Fibroblast of mammary gland (primary cell): ENCODE data around the gene ERBB3.
A peak's percentile ranks its signal among the peaks of the same experiment; 100 is the strongest.
"Not testable (repeated sequence)": the region's sequence is repeated elsewhere in the genome, so short reads cannot be mapped to it uniquely, and the experiment has no call there.

ENCODE experiments used
- DNase-seq: peaks from one replicate; pipeline ENCODE4 v3.0.0-alpha.2; 2010; ENCODE audit warnings: low read depth
- H3K4me3 ChIP-seq: 2 replicates; pipeline ENCODE4 v1.5.1; 2011; ENCODE audit warnings: low read depth, mild to moderate bottlenecking, low read length, moderate library complexity; ENCODE audit not compliant: control insufficient read depth
- TF ChIP-seq, protein P1 (sequence below): conservative IDR thresholded peaks from 2 replicates; pipeline ENCODE4 v1.5.1; 2011; ENCODE audit warnings: low read depth, low read length, inconsistent platforms; ENCODE audit not compliant: control insufficient read depth, insufficient read depth

The ERBB3 gene

DNA sequence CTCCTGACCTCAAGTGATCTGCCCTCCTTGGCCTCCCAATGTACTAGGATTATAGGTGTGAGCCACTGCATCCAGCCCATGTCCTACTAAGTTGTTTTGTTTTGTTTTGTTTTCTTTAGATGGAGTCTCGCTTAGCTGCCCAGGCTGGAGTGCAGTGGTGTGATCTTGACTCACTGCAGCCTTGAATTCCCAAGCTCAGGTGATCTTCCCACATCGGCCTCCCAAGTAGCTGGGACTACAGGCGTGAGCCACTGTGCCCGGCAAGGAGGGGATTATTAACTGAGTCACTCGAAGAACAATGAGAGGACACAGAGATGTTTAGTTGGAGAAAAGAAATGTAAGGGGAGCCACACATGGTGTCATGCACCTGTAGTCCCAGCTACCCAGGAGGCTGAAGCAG lies 18.0 kb upstream of the ERBB3 start:
- TF ChIP-seq, protein P1, sequence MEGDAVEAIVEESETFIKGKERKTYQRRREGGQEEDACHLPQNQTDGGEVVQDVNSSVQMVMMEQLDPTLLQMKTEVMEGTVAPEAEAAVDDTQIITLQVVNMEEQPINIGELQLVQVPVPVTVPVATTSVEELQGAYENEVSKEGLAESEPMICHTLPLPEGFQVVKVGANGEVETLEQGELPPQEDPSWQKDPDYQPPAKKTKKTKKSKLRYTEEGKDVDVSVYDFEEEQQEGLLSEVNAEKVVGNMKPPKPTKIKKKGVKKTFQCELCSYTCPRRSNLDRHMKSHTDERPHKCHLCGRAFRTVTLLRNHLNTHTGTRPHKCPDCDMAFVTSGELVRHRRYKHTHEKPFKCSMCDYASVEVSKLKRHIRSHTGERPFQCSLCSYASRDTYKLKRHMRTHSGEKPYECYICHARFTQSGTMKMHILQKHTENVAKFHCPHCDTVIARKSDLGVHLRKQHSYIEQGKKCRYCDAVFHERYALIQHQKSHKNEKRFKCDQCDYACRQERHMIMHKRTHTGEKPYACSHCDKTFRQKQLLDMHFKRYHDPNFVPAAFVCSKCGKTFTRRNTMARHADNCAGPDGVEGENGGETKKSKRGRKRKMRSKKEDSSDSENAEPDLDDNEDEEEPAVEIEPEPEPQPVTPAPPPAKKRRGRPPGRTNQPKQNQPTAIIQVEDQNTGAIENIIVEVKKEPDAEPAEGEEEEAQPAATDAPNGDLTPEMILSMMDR: no peak
- H3K4me3 ChIP-seq: no peak overlapping the region
- DNase-seq: no peak

DNA sequence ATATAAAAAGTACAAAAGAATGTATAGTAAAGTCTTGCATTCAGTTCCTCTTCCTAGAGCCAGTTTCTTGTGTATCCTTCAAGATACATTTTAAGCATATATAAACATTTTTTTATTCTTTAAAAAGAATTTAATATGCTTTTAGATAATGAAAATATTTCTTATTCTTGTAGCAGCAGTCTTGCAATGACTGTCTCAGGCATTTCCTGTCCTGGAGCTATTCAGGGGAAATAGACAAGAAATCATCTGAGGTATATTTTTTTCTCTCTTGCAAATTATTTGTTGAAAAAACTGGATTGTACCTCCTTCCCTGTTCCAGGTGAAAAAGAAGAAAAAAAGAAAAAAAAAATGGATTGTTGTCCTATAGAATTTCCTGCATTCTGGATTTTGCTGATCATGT lies 17.0 kb upstream of the ERBB3 start:
- TF ChIP-seq, protein P1: no peak
- DNase-seq: no peak
- no peak overlapping the region for H3K4me3 ChIP-seq

DNA sequence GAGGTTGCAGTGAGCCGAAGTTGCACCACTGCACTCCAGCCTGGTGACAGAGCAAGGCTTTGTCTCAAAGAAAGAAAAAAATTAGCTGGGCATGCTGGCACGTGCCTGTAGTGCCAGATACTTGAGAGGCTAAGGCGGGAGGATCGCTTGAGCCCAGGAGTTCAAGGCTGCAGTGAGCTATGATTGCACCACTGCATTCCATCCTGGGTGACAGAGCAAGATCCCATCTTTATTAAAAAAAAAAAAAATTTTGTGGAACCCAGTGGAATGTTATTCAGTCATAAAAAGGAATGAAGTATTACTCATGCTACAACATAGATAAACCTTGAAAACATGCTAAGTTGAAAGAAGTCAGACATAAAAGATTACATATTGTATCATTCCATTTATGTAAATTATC lies 8.3 kb upstream of the ERBB3 start:
- TF ChIP-seq, protein P1: no peak
- peak; percentile 28 for DNase-seq
- H3K4me3 ChIP-seq: no peak overlapping the region

DNA sequence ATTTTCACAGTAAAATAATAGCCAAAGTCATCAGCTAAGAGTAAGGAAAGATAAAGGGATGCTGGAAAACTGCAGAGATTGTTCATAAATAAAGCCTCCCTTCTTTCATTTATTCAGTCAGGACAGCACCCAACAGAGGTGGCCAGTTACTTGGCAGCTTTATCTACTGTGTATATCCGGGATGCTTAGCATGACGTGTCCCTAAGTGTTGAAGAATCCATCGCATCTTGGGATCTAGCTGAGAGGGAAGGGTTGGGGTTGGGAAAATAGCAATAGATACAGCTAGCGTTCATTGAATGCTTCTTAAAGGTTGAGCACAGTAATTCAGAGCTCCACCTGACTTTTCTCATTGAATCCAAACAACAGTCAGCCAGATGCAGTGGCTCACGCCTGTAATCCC lies 5.6 kb upstream of the ERBB3 start:
- DNase-seq: no peak
- TF ChIP-seq, protein P1: no peak
- no peak overlapping the region for H3K4me3 ChIP-seq

DNA sequence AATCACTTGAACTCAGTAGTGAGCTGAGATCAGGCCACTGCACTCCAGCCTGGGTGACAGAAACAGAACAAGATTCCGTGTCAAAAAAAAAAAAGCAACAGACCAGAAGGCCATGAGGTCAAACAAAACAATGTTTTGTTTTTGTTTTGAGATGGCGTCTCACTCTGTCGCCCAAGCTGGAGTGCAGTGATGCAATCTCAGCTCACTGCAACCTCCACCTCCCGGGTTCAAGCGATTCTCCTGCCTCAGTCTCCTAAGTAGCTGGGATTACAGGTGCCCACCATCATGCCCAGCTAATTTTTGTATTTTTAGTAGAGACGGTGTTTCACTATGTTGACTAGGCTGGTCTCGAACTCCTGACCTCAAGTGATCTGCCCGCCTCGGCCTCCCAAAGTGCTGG lies 2.0 kb upstream of the ERBB3 start:
- DNase-seq, H3K4me3 ChIP-seq: not testable (repeated sequence)

DNA sequence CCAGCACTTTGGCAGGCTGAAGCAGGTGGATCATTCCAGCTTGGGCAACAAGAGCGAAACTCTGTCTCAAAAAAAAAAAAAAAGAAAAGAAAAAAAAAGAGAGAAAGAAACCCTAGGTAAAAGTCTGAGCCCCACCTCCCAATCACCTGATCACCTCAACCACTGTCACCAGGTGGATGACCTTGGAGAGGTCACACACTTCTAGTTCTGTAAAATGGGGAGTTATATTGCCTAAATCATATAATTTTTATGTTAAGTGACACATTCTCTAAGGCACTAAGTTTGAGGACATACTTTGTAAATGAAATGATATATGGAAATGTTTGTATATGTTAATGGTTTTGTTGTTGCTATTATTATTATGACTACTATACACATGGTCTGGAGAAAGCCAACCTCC lies 1.5 kb upstream of the ERBB3 start:
- H3K4me3 ChIP-seq: no peak overlapping the region
- TF ChIP-seq, protein P1: no peak
- no peak for DNase-seq

DNA sequence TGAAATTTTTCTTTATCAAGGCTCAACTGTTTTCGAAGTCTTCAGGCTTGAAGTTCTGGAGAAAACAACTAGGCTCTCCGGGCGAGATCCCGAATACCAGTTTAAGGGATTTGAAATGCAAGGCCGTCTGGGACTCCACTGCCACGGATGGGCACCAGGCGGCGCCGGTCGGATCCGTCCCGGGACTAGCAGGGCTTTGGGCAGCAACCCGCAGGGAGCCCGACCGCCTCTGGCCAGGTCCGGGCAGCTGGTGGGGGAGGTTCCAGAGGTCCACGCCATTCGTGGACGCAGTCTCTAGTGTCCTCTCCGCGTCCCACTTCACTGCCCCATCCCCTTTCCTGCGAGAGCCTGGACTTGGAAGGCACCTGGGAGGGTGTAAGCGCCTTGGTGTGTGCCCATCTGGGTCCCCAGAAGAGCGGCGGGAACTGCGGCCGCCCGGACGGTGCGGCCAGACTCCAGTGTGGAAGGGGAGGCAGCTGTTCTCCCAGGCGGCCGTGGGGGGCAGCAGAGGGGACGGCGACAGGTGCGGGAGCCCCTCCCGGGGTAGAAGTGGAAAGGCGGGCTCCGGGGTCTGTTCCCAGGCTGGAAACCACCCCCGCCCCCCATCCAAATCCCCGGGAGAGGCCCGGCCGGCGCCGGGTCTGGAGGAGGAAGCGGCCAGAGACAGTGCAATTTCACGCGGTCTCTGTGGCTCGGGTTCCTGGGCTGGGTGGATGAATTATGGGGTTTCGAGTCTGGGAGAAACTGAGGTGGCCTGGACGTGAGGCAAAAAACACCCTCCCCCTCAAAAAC lies 838 bp upstream of the ERBB3 start:
- TF ChIP-seq, protein P1: peak; percentile 74
- peak overlapping the region; percentile 67 for H3K4me3 ChIP-seq
- peak; percentile 79 for DNase-seq
